DMS53 (cell line): Measurements from ENCODE around the gene INPP5D.
"Not testable (repeated sequence)": the region's sequence is repeated elsewhere in the genome, so short reads cannot be mapped to it uniquely, and the experiment has no call there.

Experiments used
- DNase-seq: peaks from one replicate; lab custom pipeline; 2025; lab: John Stamatoyannopoulos, UW

INPP5D gene

DNA sequence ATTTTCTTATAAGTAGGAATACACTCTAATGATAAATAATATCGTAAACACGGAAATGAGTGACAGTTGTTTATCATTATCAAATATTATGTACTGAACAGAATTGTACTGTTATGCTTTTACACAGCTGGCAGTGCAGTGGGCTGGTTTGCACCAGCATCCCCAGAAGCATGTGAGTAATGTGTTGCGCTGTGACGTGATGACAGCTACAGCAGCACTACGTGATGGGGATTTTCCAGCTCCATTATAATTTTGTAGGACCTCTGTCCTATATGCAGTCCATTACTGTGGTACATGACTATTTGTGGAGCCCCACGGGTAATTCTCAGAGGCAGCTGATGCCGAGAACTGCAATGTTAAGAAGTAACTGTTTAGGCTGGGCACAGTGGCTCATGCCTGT lies 114.0 kb downstream of the INPP5D start:
- no peak for DNase-seq

GRCh38 chr2:233178994-233179847 lies 119.1 kb downstream of the INPP5D start:
- DNase-seq = no peak

DNA sequence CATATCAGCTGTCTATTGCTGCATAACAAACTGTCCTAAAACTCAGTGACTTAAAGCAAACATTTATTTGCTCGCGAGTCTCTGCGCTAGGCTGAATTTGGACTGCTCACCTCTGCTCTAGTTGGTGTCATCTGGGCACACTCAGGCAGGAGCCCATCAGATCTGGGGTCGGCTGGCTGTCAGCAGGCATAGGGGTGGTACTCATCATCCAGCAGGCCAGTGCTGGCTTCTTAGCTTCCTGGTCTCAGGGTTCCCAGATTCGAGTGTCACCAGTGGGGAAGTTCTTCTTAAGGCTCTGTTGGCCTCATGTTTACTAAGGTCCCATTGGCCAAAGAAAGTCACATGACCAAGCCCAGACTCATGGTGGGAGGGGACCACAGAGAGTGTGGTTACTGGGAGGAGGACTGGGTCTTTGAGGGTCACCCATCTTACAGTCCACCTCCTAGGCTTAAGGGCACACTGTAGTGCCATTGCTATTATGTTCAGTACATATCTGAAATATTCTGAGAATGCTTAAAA lies 119.8 kb downstream of the INPP5D start:
- no peak for DNase-seq

- no peak for DNase-seq
Measured at GRCh38 chr2:233183869-233184418, 123.8 kb downstream of the INPP5D start.

GRCh38 chr2:233184669-233185068 lies 124.5 kb downstream of the INPP5D start:
- DNase-seq = no peak

DNA sequence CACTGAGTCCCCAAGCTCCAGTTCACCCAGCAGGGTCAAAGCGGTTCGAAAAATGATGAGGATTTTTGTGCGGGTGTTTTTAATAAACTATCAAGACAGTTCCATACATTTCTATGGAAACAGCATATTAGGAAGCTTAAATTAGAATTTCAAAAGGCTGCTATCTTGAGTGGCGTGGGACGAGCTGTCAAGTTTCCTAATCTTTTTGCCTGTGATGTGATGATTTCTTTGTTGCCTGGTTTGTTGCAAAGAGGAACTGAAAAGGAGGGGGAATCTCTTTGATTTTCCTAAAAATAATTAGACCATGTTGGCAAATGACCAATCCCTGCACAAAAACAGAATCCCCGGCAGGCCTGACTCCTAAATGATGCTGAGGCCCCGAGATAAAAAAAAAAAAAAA lies 125.2 kb downstream of the INPP5D start:
- DNase-seq = no peak

DNA sequence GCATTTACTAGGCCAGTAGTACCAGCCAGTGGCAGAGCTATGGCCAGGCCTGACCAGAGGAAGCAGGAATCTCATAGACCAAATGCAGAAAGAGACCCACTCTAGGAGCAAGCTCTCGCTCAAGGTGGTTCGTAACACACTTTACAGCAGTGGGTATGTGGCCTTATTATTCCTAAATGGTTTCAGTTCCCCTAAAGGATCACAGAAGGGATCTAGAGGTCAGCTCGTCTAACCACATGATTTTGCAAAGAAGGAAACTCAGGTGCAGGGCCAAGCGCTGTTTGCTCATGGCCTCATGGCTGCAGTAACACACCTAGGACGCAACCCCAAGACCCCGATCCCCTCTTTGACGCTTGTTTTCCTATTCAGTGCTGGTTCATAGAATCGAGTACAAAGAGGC lies 125.8 kb downstream of the INPP5D start:
- DNase-seq = no peak

DNA sequence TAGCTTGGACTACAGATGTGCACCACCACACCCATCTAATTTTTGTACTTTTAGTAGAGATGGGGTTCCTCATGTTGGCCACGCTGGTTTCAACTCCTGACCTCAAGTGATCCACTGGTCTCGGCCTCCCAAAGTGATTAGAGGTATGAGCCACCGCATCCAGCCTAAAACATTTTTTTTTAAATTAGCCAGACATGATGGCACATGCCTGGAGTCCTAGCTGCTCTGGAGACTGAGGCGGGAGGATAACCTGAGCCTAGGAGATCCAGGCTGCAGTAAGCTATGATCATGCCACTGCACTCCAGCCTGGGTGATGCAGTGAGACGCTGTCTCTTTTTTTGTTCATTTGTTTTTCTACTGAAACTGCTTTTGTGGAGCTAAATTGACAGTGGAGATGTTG lies 126.7 kb downstream of the INPP5D start:
- no peak for DNase-seq

DNA sequence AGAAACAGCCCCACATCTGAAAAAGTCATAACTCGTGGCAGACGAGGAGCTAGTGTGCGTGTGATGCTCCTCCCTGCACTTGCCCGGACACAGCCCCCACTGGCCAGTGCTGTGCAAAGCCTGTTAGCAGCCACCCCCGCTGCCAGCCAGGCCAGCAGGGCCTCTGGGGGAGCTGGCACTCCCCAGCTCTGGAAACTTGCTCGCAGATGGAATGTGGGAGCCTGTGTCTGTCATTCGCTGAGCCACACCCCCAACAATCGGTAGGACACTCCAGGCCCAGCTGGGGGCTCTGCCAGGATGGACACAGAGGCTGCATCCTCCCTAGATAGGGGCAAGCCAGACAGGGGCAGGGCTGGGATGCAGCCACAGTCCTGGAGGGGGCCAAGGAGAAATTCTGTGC lies 128.9 kb downstream of the INPP5D start:
- DNase-seq = no peak

GRCh38 chr2:233191016-233191415 lies 130.9 kb downstream of the INPP5D start:
- not testable (repeated sequence) for DNase-seq

DNA sequence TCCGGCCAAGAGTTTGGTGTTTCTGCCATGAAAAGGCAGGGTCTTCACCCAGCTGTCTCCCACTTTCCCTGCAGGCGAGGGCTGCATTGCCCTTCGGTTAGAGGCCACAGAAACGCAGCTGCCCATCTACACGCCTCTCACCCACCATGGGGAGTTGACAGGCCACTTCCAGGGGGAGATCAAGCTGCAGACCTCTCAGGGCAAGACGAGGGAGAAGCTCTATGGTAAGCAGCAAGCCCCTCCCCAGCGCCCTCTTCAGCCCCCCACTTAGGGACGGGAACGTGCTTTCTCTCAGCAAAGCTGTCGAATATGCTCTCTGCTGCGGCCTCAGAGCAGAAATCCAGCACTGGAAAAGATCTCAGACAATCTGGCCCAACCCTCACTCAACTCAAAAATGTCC lies 133.6 kb downstream of the INPP5D start:
- no peak for DNase-seq

GRCh38 chr2:233195027-233195426 lies 134.9 kb downstream of the INPP5D start:
- no peak for DNase-seq

- DNase-seq = no peak
Measured at GRCh38 chr2:233197022-233197421, 136.9 kb downstream of the INPP5D start.

- DNase-seq = no peak
Measured at GRCh38 chr2:233198026-233198425, 137.9 kb downstream of the INPP5D start.

GRCh38 chr2:233199870-233200269 lies 139.7 kb downstream of the INPP5D start:
- DNase-seq = no peak

DNA sequence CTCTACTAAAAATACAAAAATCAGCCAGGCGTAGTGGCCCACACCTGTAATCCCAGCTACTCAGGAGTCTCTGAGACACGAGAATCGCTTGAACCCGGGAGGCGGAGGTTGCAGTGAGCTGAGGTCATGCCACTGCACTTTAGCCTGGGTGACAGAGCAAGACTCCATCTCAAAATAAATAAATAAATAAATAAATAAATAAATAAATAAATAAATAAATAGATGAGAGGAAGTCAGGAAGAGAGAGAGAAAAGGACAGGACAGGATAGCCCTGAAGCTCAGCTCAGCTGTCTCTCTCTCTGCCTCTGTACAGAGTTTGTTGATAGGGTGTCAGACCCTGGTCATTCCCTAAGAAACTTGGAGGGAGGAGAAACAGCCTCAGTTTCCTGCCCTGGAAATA lies 140.6 kb downstream of the INPP5D start:
- not testable (repeated sequence) for DNase-seq

- no peak for DNase-seq
Measured at GRCh38 chr2:233201258-233202013, 141.3 kb downstream of the INPP5D start.

DNA sequence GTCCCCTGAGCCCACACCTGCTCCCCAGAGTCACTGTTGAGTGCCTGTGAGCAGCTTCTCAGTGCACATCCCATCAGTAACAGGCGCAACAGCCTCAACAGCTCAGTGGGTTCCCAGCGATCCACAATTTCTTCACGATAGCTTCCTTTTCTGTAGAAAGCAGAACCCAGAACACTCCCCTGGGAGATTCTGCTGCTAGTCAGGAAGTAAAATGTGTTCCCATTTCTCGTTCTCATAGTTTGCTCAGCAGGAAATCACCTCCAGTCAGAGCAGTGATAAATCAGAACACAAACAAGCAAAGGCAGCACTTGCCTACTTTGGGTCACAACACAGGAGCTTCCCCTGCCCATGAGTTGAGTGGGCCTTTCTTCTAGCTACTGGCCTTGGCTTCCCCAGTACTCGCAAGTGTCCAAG lies 142.4 kb downstream of the INPP5D start:
- no peak for DNase-seq

- no peak for DNase-seq
Measured at GRCh38 chr2:233203060-233203459, 142.9 kb downstream of the INPP5D start.

GRCh38 chr2:233204286-233204936 lies 144.3 kb downstream of the INPP5D start:
- no peak for DNase-seq

- no peak for DNase-seq
Measured at GRCh38 chr2:233208382-233209116, 148.4 kb downstream of the INPP5D start.

DNA sequence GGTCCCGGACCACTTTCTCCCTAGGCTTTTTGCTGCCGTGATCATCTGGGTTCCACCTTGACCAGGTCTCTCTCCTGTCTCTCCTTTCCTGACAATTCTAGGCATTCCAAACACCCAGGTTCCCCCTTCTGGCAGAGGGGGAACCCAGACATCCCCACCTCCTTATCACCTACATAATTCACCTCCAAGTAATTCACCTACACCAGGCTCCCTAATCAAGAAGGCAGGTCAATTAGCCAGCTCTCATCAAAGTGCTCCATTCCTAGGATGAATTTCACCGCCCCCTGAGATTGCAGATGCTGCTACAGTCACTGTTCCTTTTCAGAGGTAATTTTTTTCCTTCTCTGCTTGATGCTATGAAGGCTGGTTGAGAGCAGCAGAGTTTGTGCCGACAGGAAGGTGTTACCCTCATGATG lies 149.0 kb downstream of the INPP5D start:
- no peak for DNase-seq
